NCI-H2081 (cell line): ENCODE measurements around the gene SYNPO2L.

Experiments
- DNase-seq, 2 experiments: peaks; one replicate each; lab custom pipeline; 2025; lab: John Stamatoyannopoulos, UW

Gene SYNPO2L

DNA sequence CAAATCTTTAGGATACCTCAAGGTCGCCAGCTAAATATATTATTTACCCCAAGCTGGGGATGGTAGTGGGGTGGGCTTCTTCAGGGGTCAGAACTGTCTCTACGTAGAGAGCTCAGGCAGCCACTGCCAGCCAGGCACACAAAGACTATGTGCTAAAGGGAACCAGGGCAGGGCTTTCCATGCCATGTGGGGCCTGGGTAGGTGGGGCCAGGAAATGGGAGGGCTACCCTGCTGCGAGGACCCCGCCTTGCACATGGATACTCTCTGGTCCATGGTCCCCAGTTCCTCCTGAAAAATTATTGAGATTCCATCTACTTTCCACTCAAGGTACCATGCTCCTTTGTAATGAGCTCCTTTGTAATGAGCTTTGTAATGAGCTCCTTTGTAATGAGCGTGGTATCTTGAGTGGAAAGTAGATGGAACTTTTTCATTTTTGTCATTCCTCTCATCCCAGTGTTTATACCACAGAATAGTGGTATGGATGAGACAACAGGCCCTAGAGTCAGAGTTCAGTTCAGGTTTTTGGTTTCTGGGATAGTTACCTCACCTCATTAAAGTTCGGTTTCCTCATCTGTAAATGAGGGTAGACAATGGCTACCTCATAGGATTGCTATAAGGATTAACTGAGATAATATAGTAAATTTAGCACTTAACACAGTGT lies 5.8 kb downstream of the SYNPO2L start:
- no peak for DNase-seq

DNA sequence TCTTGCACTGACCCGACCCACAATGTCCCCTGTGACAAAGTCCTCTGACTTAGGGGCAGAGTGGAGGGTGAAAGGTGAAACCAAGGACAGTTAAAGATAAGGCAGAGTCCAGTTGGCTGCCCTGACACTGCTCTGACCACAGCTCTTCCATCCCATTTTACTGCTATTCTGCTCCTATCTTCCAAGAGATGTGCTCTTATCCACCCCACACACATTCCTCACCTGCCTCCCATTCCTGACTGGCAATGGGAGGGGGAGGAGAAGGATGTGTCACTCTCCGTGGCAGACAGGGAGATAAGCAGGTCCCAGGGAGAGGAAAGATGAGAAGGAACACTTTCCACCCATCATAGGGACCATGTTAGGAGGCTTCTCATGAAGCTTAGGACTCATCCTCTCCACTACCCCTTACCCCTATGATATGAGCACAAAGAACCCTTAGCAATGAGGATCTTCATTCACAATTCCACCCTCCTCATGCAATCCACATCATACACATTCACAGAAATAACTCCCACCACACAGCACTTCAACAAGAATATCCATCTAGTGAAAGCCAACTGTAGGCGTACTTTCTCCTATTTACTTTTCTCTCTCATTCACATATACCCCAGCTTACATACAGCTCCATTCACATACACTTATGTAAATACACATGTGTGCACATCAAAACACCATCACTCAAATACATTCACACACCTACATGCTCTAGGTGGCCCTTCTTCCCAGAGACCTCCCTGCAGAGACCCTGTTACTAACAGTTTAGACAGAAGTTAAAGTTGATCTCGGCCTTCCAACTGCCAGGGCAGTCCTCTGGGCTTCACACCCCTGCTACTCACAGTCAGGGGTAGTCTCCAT lies 6.6 kb downstream of the SYNPO2L start:
- no peak for DNase-seq

DNA sequence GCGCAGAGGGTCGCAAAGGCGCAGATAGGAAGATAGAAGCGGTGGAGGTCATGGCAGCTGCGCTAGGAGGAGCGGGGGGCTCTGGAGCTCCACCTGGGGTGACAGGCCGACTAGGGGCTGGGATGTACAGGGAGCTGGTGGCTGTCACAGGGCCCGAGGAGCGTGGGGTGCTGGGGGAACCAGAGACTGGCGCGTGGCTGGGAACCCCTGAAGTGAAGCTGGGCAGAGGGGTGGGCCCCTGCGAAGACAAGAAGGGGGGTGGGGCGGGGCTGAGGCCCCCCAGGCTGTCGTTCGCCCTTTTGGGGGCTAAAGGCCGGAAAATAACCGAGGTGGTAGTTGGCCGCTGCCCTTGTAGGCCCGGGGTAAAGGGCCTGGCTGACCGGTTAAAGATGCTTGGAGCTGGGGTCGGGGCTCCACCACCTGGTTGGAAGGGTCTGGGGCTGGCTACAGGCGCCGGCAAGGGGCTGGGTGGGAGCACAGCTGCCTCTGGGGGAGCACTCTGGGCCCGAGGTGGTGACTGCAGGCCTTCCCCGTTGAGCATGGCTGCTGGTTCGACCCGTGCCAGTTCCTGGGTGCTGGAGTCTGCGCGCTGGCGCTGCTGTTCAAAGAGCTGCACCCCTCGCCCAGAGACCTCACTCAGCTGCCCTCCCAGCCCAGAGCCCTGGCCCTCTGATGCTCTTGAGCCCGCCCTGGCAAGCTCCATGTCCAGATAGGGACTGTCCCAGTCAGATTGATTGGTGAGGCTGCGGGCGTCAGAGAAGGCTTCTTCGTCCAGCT lies 7.8 kb downstream of the SYNPO2L start:
- no peak for DNase-seq

DNA sequence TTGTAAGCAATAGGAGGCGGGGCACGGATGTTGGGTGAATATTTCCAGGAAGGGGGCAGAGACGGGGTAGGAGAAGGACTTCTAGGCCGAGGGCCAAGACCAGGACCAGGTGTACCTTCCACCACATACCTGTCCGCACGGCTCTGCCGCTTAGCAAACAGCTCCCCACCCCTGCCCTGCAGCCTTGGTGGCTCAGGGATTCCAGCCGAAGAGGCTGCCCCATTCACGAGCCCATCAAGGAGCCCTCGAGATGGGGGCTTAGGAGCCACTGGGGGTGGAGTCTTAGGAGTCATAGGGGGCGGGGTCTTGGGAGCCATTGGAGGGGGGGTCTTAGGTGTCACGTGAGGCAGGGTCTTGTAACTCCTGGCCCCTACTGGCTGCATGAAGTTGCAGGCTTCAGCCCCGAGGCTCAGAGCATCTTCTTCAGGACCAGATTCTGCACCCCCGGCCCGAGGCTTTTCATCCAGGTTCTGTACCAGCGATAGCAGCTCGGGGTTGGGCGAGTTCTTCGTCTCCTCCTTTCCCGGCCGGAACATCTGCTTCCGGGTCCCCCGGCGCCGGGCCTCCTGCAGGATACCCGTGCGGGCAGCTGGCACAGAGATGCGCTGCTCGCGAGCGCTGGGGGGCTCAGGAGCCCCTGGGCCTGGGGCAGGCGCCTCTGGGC lies 8.5 kb downstream of the SYNPO2L start:
- no peak for DNase-seq

DNA sequence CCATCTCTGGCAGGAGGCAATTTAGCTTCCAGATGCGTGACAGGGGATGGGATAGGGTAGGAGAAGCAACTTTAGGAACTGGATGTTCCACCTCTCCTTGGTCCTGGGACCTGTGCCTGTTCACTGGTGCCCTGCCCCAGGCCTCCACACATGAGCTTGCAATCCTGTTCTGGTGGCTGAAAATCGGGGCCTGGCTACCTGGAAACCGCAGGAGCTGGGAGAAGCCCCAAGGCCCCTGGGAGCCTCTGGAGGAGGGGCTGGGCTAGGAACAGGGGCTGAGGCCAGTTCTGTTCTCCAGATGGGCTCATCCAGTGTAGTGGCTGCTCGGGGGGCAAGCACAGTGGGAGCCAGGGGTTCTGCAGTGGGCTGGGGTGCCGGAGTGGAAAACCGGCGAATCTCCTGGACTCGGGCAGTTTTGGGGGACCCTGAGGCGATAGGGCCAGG lies 9.2 kb downstream of the SYNPO2L start:
- DNase-seq, result no peak

DNA sequence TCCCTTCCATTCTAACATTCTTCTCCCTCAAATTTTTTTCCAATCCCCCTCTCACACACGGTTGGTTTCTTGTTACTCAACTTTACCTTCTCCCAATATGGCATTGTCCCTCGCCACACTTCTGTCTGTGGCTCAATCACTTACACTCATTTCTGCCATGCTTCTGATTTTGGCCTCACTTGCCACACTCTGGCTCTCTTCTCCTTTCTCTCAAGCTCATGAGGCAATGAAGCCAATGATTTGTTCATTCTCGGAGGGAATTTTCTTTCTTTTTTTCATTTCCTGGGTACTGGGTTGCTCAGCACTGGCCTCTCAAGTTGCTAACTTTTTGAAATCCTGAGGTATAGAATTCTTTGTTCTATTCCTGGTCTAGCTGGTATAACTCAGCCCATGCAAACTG lies 10.6 kb downstream of the SYNPO2L start:
- DNase-seq, result no peak

DNA sequence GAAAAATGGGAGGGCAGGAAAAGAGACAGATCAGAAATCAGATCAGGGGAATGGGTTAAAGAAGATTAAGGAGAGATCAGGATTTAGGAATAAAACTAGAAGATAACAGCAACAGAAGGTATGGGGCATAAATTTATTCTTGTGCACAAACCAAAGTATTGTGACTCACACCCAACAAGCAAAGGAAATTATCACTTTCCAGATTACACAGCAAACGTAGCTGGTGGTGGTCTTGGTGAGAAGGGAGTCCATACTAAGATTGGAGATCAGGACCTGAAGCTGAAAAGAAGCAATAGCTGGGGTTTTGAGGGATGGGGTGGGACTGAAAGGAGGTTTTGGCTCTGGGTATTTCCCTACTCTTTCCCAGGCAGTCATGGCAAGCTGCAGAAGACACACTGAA lies 11.1 kb downstream of the SYNPO2L start:
- DNase-seq, result no peak

DNA sequence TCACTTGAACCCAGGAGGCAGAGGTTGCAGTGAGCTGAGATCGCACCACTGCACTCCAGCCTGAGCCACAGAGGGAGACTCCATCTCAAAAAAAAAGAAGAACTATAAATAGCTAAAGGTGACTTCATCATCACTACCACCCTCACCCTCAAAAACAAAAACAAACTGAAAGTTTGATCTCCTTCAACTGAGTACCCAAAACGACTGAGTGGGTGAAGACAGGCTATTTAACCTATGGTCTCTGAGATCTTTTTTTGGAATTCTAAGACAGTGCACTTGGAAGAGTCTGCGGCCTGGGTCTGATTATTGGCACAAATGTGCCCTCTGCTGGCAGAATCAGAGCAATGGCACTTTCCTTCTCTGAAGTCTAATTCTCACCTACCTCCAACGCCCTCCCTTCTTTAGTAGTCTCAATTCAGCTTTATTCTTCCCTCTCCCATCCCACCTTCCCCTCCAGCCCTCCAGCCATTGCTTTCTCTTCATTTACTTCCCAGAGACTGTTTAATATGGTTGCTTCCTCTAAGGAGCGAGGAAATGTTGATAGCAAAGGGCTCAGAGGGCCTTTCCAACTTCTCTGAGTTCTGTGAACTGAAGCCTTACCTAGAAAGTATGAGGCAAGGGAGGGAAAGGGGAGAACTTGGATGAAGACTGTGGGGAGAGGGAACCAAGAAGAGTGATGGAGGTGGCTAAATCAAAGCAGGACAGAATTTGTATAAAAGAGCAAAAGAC lies 11.7 kb downstream of the SYNPO2L start:
- peak; percentile 28 to 48 for DNase-seq

DNA sequence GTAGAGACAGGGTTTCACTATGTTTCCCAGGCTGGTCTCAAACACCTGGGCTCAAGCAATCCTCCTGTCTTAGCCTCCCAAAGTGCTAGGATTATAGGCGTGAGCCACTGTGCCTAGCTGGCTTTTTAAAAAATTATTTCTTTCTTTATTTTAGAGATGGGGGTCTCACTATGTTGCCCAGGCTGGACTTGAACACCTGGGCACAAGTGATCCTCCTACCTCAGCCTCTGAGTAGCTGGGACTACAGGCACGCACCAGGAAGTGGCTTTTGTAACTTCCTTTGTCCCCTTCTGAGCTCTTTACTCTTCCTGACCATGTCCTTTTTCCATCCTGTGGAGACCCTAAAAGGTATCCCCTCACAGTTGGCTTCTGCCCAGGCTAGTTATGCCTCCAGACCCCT lies 12.5 kb downstream of the SYNPO2L start:
- no peak for DNase-seq

DNA sequence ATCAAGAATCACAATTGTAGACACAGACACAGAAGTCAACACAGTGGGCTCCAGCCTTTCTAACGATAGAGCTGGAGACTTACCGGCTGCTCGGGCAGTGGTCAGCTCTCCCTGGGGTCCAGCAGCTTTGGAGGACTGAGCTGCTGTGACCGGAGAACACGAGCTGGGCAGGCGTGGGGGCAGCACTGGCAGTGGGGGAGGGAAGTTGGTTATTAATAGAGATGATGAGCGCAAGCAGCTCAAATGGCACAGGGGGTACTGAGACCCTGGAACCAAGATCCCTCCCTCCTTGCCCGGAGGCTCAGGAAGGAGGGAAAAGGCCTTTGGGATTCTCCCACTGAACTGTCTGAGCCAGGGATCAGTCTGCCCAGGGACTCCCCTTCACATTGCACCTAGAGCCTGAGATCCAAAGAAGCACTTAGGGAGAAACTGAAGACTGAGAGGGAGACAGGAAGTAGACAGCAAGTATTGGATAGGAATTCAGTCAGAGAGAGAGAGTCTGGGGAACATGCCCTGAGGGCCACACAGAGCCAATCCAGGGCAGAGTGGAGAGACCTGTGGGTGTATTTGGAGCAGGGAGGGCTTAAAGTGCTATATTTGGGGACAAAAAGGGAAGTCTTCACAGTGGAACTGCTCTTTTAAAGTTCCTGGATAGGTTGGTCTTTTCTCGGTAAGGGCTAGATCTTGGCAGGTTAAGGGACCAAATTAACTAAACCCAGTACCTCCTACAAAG lies 14.3 kb downstream of the SYNPO2L start, which contains the start of gene MYOZ1:
MYOZ1 (minus strand) TSS at position 147 of the 733 bp plus-strand sequence. CDS start 1,457 bp downstream, outside the sequence.
- DNase-seq, result no peak

DNA sequence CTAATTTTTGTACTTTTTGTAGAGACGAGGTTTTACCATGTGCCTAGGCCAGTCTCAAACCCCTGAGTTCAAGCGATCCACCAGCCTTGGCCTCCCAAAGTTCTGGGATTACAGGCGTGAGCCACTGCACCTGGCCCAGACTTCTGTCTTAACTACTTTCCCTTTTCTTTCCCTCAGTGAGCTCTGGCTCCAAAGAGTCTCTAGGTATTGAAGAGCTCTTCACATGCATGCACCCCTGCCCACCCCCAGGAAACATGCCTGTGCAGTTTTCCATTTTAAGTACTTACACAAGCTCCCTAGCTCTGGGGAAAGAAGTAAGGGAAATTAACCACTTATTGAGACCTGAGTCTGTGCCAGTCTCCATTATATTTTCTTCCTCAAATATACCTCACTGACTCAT lies 16.5 kb downstream of the SYNPO2L start:
- DNase-seq, result no peak

DNA sequence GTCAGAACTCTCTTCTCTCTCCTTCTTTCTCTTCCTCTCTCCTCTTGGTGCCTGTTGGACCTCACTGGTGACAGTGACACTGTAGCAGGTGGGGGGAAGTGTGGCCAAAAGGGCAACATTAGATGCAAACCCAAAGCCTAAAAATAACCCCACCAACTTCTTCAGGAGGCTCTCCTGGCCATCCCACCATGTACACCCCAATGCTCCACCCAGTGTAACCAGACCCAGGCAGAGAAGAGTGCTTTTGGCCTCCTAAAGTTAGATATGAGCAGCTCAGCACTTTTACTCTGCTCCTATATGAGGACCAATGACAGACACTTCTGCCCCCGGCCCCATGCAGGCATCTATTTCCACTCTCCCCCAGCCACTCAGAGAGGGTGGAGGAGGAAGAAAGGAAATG lies 20.0 kb downstream of the SYNPO2L start:
- no peak for DNase-seq

DNA sequence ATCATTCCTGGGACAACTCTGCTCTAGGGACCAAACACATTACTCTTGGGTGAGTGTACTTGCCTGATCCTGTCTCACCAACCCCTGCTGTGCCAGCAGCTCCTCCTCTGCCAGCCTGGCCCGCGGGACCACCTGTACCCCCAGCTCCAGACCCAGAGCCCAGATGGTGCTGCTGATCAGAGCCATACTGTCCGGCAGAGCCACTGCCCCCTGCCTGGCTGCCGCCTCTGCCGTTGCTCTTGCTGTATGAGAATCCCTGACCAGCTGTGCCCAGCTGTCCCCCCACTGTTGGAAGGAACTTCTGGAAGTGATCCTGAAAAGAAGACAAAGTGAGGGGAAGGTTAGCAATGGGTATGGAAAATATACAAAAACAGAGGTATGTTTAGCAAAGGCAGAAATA lies 21.4 kb downstream of the SYNPO2L start:
- DNase-seq, result no peak

DNA sequence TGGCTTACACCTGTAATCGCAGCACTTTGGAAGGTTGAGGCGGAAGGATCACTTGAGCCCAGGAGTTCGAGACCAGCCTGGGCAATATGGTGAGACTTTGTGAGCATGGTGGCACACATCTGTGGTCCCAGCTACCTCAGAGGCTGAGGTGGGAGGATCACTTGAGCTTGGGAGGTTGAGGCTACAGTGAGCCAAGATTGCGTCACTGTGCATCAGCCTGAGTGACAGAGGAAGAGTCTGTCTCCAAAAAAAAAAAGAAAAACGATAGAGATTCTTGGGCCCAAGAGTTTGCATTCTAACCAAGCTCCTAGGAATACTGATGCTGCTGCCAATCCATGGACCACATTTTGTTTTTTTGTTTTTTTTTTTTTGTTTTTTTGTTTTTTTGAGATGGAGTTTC lies 26.7 kb downstream of the SYNPO2L start:
- no peak for DNase-seq

DNA sequence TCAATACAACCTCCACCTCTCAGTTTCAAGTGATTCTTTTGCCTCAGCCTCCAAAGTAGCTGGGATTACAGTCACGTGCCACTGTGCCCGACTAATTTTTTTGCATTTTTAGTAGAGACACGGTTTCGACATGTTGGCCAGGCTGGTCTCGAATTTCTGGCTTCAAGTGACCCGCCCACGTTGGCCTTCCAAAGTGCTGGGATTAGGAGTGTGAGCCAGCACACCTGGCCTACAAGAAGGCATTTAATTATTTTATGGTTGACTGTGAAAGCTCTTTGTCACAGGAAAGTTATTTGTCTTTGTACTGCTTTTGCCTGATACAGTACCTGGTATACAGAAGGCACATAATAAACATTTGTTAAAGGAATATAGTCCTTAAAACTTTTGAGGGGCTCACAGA lies 27.4 kb downstream of the SYNPO2L start:
- DNase-seq, result no peak

DNA sequence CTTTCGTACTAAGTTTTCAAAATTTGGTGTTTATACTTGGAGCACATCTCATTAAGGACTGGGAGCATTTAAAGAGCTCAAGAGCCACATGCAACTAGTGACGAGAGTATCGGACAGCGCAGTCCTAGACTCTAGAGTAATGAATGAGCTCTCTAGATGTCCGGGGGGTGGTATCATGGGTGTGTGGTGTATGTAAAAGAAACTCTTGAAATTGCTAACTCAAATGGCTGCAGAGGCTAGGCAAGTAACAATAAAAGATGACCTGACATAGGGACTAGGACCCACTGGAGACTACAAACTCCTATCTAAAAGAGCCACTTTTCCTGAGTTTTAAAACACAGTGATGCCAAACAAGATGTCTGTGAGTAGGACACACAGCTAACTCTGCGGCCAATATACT lies 28.5 kb downstream of the SYNPO2L start:
- DNase-seq, result no peak

DNA sequence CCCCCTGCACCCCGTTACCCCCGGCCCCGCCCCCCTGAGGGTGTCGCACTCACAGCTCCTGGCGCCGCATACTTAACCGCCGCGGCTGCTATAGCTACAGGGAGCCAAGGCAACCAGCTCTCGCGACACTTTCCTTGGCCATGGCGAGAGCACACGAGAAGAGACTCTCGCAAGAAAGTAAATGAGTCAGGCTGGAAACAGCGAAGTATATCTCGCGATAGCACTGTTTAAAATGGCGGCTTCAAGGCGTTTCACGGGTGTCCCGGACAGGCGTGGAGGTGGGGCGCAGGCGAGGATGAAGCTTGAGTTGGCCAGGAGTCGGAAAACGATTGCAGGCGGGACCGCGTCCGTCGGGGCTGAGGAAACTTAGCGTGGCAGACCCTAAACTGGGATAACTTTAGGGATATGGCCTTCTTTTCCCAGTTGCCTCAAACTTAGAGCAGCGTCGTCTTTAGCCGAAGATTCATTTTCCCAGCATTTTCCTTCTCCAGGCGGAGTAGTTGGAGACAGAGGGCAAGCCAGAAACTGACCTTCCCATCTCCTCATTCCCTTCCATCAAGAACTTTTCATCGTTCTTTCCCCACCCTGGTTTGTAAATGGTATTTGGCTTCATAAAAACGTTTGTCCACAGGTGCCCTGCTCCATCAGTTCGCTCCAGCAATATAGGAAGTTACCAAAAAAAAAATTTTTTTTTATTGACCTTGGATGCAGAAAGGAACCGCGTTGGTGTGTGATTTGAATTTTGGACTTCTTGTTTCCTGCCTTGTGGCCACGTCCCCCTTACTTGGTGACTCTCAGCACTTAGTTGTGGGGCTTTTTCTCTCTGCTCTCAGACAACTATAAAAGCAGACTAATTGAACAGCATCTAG lies 29.7 kb downstream of the SYNPO2L start:
- DNase-seq, result peak; percentile 90 to 95

DNA sequence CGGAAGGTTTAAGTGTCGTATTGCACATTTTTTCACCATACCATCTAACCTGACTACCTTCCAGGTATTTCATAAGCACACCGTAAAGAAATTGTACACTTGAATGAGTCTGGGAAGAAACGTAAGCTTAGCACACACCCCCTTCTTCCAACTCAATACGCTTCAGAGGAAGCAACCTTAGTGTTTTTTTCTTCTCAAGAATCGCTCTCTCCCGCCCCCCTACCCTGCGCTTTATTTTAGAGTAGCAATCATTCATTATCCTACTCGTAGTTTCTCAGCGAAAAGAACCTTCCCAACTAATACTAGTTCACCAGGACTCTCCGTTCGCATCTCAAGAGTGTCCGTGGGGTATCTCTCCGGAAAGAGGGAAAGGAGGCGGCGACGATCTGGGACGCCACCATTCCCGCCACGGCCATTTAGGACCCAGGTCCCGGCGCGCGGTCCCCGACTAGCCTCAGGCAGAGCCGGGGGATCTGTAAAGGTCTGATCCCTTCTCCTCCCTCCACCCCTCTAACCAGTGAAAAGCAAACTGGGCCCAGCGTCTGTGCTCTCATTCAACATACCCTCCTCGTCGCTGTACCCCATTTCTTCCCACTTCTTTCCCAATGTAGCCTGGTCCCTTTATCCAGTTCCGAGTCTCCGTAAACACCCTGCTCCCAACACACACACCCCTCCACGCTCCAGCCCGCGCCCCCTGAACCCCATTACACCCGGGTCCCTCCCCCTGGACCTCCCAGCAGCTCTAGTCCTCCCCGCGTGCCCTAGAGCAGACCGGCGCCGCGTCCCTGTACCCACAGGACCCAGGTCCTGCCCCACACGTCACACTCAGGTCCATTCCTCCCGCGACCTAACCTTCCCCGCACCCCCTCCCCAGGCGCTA lies 30.6 kb downstream of the SYNPO2L start:
- peak in 1 of 2 experiments; percentile 3 for DNase-seq

DNA sequence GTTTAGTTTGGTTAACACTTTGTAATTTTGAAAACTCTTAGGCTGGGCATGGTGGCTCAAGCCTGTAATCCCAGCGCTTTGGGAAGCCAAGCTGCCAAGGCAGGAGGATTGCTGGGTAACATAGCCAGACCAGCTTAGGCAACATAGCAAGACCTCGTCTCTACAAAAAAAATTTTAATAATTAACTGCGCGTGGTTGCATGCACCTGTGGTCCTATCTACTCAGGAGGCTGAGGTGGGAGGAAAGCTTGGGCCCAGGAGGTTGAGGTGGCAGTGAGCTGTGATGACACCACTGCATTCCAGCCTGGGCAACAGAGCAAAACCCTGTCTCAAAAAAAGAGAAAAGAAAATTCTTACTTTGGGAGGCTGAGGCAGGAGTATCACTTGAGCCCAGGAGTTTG lies 32.8 kb downstream of the SYNPO2L start:
- no peak for DNase-seq
